ENCODE results near the gene MARCKS. TPM values are rescaled to one million over a fixed set of nuclear protein-coding genes. Genes with fewer than 3 reads are reported as not detected.

Gene MARCKS
- total and polyA plus RNA-seq, 2 donors (not counting 3 experiments of a cell fraction or from before 2014, with no cell fraction given): 59.5 to 315 TPM

DNA sequence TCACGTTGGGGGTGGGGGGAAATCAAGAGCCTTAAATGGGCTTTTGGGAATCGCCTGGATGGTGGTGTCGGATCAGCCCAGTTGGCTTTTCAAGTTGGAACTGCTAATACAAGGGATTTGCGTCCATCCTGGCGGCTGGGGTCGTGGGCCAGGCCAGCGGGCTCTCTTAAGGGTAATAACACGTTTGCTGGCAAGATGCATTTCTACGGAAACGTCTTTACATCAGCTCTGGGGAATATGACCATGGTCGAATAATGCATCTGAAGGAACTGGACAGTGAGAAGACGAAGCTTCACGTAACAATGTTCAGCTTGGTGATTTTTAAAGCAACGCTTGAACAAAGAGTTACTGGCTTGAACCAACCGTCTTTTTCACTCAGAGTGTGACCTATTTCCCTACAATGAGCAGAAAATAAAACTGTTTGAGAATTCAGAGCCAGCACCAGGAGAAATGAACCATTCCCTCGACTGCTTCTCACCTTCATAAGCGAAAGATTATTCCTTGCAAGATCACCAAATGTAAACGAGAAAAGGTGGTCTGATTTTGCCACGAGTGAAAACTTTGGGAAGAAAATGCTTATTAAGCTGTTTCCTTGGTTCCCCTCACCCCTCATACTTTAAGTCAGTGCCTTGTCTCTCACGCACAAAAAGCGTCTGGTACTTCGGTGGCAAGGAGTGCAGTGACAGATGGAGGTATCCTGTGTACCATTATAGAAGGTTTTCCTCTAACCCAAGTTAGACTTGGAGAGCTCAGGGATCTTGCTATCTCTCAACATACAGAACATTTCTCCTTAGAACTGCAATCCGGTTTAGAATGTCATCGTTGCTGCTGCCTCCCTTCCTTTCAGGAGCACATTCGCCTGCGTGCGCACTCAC lies 1.4 kb upstream of the MARCKS start:
- FAIRE-seq (no peak), DNase-seq (ENCODE audit: low read depth, low spot score) (peak; percentile 84)
- H3K4me2 ChIP-seq (ENCODE audit: insufficient read depth, low read length): peak overlapping the region; percentile 95
- H3K9me1 ChIP-seq (replicated peaks; ENCODE audit: control insufficient read depth, extremely low read depth, insufficient read depth, low read length): no peaks in the 10 kb centered on the region
- dilution Hi-C loops (cut with MboI; ENCODE audit: extremely low pct_ligation_motif_present, low sequenced_read_pairs) (no loop called here), intact Hi-C loops (cut with micrococcal nuclease) (loop anchor here (1.0 to 5.0 kb wide), 5 partner anchors 223 to 805 kb away; no protein-coding TSS in a partner anchor)
- POLR2A ChIA-PET: interaction anchor here (0.5 to 1.9 kb wide), 5 partner anchors 223 to 1551 kb away, joined by 3 to 9 read pairs (median 4); no protein-coding TSS in a partner anchor
- no TSS peak for BruUV-seq (replicated peaks)
- H2AFZ ChIP-seq (ENCODE audit: low read depth, low read length): peak overlapping the region; percentile 51
- no peaks in the 10 kb centered on the region for H4K20me1 ChIP-seq (replicated peaks; ENCODE audit: control insufficient read depth, extremely low read depth, insufficient read depth, low read length)
- peak overlapping the region; percentile 81 to 100 (median 100) for H3K4me3 ChIP-seq (replicated peaks in 1 of 3; ENCODE audit: insufficient read depth in 1 of 3, low read depth in 1 of 3, low read length in 3 of 3)
- peak overlapping the region; percentile 100 for H3K9ac ChIP-seq (replicated peaks; ENCODE audit: extremely low read depth, insufficient read depth, low read length)
- no peaks in the 10 kb centered on the region for H3K9me3 ChIP-seq (replicated peaks; ENCODE audit: control insufficient read depth, insufficient read depth, low read length)
- peaks cover 36% of the 10 kb centered on the region for H3K79me2 ChIP-seq (ENCODE audit: control insufficient read depth, insufficient read depth, low read length)
- peak; percentile 40 for TF ChIP-seq POLR2A (IDR thresholded peaks at IDR 0.05; ENCODE audit: low read depth, low read length)
- TF ChIP-seq, protein P1, sequence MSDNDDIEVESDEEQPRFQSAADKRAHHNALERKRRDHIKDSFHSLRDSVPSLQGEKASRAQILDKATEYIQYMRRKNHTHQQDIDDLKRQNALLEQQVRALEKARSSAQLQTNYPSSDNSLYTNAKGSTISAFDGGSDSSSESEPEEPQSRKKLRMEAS (IDR thresholded peaks at IDR 0.05; ENCODE audit: insufficient read depth, insufficient read length): no peak
- H3K36me3 ChIP-seq (ENCODE audit: control insufficient read depth in 2 of 2, extremely low read depth in 1 of 2, insufficient read depth in 2 of 2, low read length in 2 of 2): peaks cover 0 to 5% of the 10 kb centered on the region in 2 experiments
- peaks cover 21% of the 10 kb centered on the region for H3K4me1 ChIP-seq (ENCODE audit: control insufficient read depth, extremely low read depth, insufficient read depth, low read length)
- CTCF ChIA-PET: interaction anchor here (0.5 to 2.5 kb wide), 11 partner anchors 24 to 1079 kb away, joined by 3 to 13 read pairs (median 3); no protein-coding TSS in a partner anchor
- H3K27me3 ChIP-seq (ENCODE audit: control insufficient read depth in 2 of 2, insufficient read depth in 2 of 2, low read length in 2 of 2): no peaks in the 10 kb centered on the region
- peak overlapping the region; percentile 100 for H3K27ac ChIP-seq (ENCODE audit: insufficient read depth, low read depth, low read length)

DNA sequence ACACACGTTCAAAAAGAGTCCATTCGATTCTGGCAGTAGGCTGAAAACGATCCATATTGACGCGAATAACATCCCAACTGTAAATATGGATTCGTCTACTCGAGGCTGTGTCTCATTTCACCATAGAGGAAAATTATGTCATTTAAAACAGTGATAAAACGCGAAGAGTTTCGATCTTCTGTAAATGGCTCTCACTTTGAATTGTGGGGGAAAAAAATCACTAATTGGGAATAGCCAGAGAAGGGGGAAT lies 845 bp upstream of the MARCKS start:
- ChIA-PET POLR2A (interaction anchor here (1.9 kb wide), 1 partner anchor 224 kb away, joined by 9 read pairs; no protein-coding TSS in a partner anchor), CTCF (interaction anchor here (1.7 to 2.5 kb wide), 3 partner anchors 23 to 674 kb away, joined by 4 to 13 read pairs (median 4); no protein-coding TSS in a partner anchor)
- no TSS peak for BruUV-seq (replicated peaks)
- Histone ChIP-seq H2AFZ (ENCODE audit: low read depth, low read length) (peak overlapping the region; percentile 51), H3K27me3 (ENCODE audit: control insufficient read depth in 2 of 2, insufficient read depth in 2 of 2, low read length in 2 of 2) (no peaks in the 10 kb centered on the region), H3K9ac (replicated peaks; ENCODE audit: extremely low read depth, insufficient read depth, low read length) (peak overlapping the region; percentile 100), H3K4me2 (ENCODE audit: insufficient read depth, low read length) (peak overlapping the region; percentile 95), H3K27ac (ENCODE audit: insufficient read depth, low read depth, low read length) (peak overlapping the region; percentile 100), H3K4me1 (ENCODE audit: control insufficient read depth, extremely low read depth, insufficient read depth, low read length) (peaks cover 22% of the 10 kb centered on the region), H4K20me1 (replicated peaks; ENCODE audit: control insufficient read depth, extremely low read depth, insufficient read depth, low read length) (no peaks in the 10 kb centered on the region), H3K9me3 (replicated peaks; ENCODE audit: control insufficient read depth, insufficient read depth, low read length) (no peaks in the 10 kb centered on the region), H3K9me1 (replicated peaks; ENCODE audit: control insufficient read depth, extremely low read depth, insufficient read depth, low read length) (no peaks in the 10 kb centered on the region), H3K36me3 (ENCODE audit: control insufficient read depth in 2 of 2, extremely low read depth in 1 of 2, insufficient read depth in 2 of 2, low read length in 2 of 2) (peaks cover 0 to 5% of the 10 kb centered on the region in 2 experiments), H3K79me2 (ENCODE audit: control insufficient read depth, insufficient read depth, low read length) (peaks cover 41% of the 10 kb centered on the region), H3K4me3 (replicated peaks in 1 of 3; ENCODE audit: insufficient read depth in 1 of 3, low read depth in 1 of 3, low read length in 3 of 3) (peak overlapping the region; percentile 81 to 100 (median 100))
- no peak for FAIRE-seq
- intact Hi-C loops (cut with micrococcal nuclease): loop anchor here (1.0 to 5.0 kb wide), 3 partner anchors 504 to 806 kb away; no protein-coding TSS in a partner anchor
- no peak for DNase-seq (ENCODE audit: low read depth, low spot score)
- TF ChIP-seq CTCF (IDR thresholded peaks at IDR 0.05; ENCODE audit: extremely low read depth in 1 of 2, insufficient read depth in 1 of 2, low read depth in 1 of 2, low read length in 2 of 2) (no peak), POLR2AphosphoS5 (IDR thresholded peaks at IDR 0.05; ENCODE audit: insufficient read depth, low read depth, low read length) (no peak), GATA2 (IDR thresholded peaks at IDR 0.05; ENCODE audit: insufficient read depth, insufficient read length, low read depth, low read length) (no peak), JUN (IDR thresholded peaks at IDR 0.05; ENCODE audit: borderline replicate concordance, insufficient read depth, insufficient read length, low read depth) (no peak), POLR2A (IDR thresholded peaks at IDR 0.05; ENCODE audit: low read depth, low read length) (no peak), EZH2 (IDR thresholded peaks at IDR 0.05; ENCODE audit: borderline replicate concordance, low read depth, low read length, severe bottlenecking) (no peak), FOS (IDR thresholded peaks at IDR 0.05; ENCODE audit: borderline replicate concordance, insufficient read depth, low read length) (no peak), MYC (IDR thresholded peaks at IDR 0.05; ENCODE audit: low read depth, low read length) (no peak)
- TF ChIP-seq, protein P1 (IDR thresholded peaks at IDR 0.05; ENCODE audit: insufficient read depth, insufficient read length): no peak
- dilution Hi-C loops (cut with MboI; ENCODE audit: extremely low pct_ligation_motif_present, low sequenced_read_pairs): no loop called here

All from endothelial cell of umbilical vein (primary cell).